K562 (cell line): ENCODE data around the gene TRIM71. TPM values are rescaled to one million over a fixed set of nuclear protein-coding genes. Genes with fewer than 3 reads are reported as not detected.

ENCODE experiments used
- CBX2 ChIP-seq: fragments of 200-600 bp; sonication (generic); IDR thresholded peaks from one replicate; pipeline ENCODE4 v1.6.1; 2012; ENCODE audit warnings: mild to moderate bottlenecking, low read length, inconsistent platforms; ENCODE audit not compliant: insufficient read depth, poor library complexity, severe bottlenecking
- CBX8 ChIP-seq: fragments of 200-600 bp; sonication (generic); IDR thresholded peaks from 2 replicates; pipeline ENCODE4 v1.6.1; 2012; ENCODE audit warnings: borderline replicate concordance, mixed run types, low read depth, mild to moderate bottlenecking, moderate library complexity, mixed read lengths, low read length, control low read depth, inconsistent platforms; ENCODE audit not compliant: poor library complexity, severe bottlenecking; ENCODE audit errors: extremely low read depth
- ELF1 ChIP-seq: fragments of 200-800 bp; sonication (Bioruptor generic); IDR thresholded peaks from 2 replicates; pipeline ENCODE4 v1.6.1; 2016; ENCODE audit warnings: missing genetic modification characterization, missing compliant biosample characterization
- FOXJ2 ChIP-seq: fragments of 200-800 bp; sonication (Bioruptor generic); IDR thresholded peaks from 2 replicates; pipeline ENCODE4 v1.6.1; 2016; ENCODE audit warnings: missing genetic modification characterization, missing compliant biosample characterization
- MTA2 ChIP-seq: fragments of 450-650 bp; IDR thresholded peaks from 2 replicates; pipeline ENCODE4 v1.6.1; 2016; ENCODE audit warnings: low read depth
- NEUROD1 ChIP-seq: fragments of 150-350 bp; IDR thresholded peaks from 2 replicates; pipeline ENCODE4 v1.6.1; 2014; ENCODE audit warnings: borderline replicate concordance, low read length, low read depth; ENCODE audit not compliant: partially characterized antibody
- NR1H2 ChIP-seq: sonication (generic); formaldehyde crosslinking; IDR thresholded peaks from 2 replicates; pipeline ENCODE4 v1.4.0; 2020; ENCODE audit warnings: mild to moderate bottlenecking, missing genetic modification reagents
- NRF1 ChIP-seq, 2 experiments: fragments of 450-650 bp; IDR thresholded peaks in 1 of 2; conservative IDR thresholded peaks in 1 of 2; 2 replicates each; pipeline ENCODE4 v1.6.1; 2014; ENCODE audit warnings: mild to moderate bottlenecking in 2 of 2
- POLR2A ChIP-seq: fragments of 450-650 bp; conservative IDR thresholded peaks from 2 replicates; pipeline ENCODE4 v1.6.1; 2016
- POU5F1 ChIP-seq: fragments of 150-350 bp; IDR thresholded peaks from 2 replicates; pipeline ENCODE4 v1.6.1; 2014; ENCODE audit warnings: borderline replicate concordance, low read length, low read depth, mild to moderate bottlenecking; ENCODE audit not compliant: partially characterized antibody
- RHOXF2B ChIP-seq: fragments of 250-450 bp; sonication (Bioruptor Pico); conservative IDR thresholded peaks from 2 replicates; pipeline ENCODE4 v1.5.1; 2021
- SIX5 ChIP-seq, 2 experiments: IDR thresholded peaks; 2 replicates each; pipeline ENCODE4 v1.6.1; 2011; ENCODE audit warnings: low read length in 2 of 2, borderline replicate concordance in 1 of 2, low read depth in 1 of 2, mild to moderate bottlenecking in 1 of 2, moderate library complexity in 1 of 2; ENCODE audit not compliant: insufficient read depth in 1 of 2
- SMAD3 ChIP-seq: fragments of 450-650 bp; formaldehyde crosslinking; conservative IDR thresholded peaks from 2 replicates; pipeline ENCODE4 v1.4.0; 2020; ENCODE audit warnings: mild to moderate bottlenecking
- SMAD4 ChIP-seq: fragments of 250-450 bp; sonication (Bioruptor Pico); conservative IDR thresholded peaks from 2 replicates; pipeline ENCODE4 v1.8.0; 2021; ENCODE audit warnings: inconsistent platforms, mild to moderate bottlenecking, moderate library complexity
- SMARCE1 ChIP-seq: fragments of 450-650 bp; IDR thresholded peaks from 2 replicates; pipeline ENCODE4 v1.7.1; 2016; ENCODE audit warnings: mild to moderate bottlenecking
- THRAP3 ChIP-seq: fragments of 450-650 bp; IDR thresholded peaks from 2 replicates; pipeline ENCODE4 v1.6.1; 2016; ENCODE audit warnings: mild to moderate bottlenecking, inconsistent platforms, borderline replicate concordance
- TRIM24 ChIP-seq, 2 experiments: fragments of 450-650 bp; IDR thresholded peaks; 2 replicates each; pipeline ENCODE4 v1.6.1; 2016
- ZNF134 ChIP-seq: fragments of 250-450 bp; sonication (Bioruptor Pico); conservative IDR thresholded peaks from 2 replicates; pipeline ENCODE4 v1.4.0; 2020
- ZNF217 ChIP-seq: sonication (generic); formaldehyde crosslinking; IDR thresholded peaks from 2 replicates; pipeline ENCODE4 v1.8.0; 2022; ENCODE audit warnings: mild to moderate bottlenecking, missing genetic modification reagents
- polyA plus RNA-seq, 8 experiments: library from polyadenylated mRNA; depleted of rRNA in 4 of 8; stranded (reverse) in 5 of 8; unstranded in 3 of 8; fragments of >200 nt; fragmentation: Nextera tagmentation in 2 of 8; fragmentation: Illumina TruSeq in 1 of 8; extraction: Ambion mirVana in 2 of 8; extraction: Trizol in 1 of 8; gene quantifications; 2 replicates each; pipeline versions ENCODE4 v1.2.1 to v1.2.3, GENCODE V29; 2011 to 2014; ENCODE audit warnings: inconsistent platforms in 1 of 8, missing spikeins in 1 of 8
- total RNA-seq, 7 experiments: library from RNA; depleted of rRNA in 6 of 7; stranded (reverse); fragments of >200 nt in 6 of 7; fragmentation: Illumina TruSeq in 2 of 7; extraction: Trizol in 2 of 7; gene quantifications; 2 replicates each; pipeline versions ENCODE4 v1.2.1 to v1.2.3, GENCODE V29; 2011 to 2021; ENCODE audit warnings: low replicate concordance in 1 of 7
- TF ChIP-seq, protein P1 (sequence below), 2 experiments: fragments of 250-450 bp in 1 of 2; fragments of 450-650 bp in 1 of 2; sonication (Bioruptor Pico) in 1 of 2; IDR thresholded peaks; 2 replicates each; pipeline versions ENCODE4 v1.6.1 to v1.8.0; 2016 to 2021; ENCODE audit warnings: mild to moderate bottlenecking in 2 of 2, moderate library complexity in 2 of 2, missing compliant biosample characterization in 1 of 2, missing genetic modification characterization in 1 of 2
- TF ChIP-seq, protein P2 (sequence below): sonication (generic); formaldehyde crosslinking; IDR thresholded peaks from 2 replicates; pipeline ENCODE4 v1.5.0; 2020; ENCODE audit warnings: missing genetic modification reagents
- TF ChIP-seq, protein P3 (sequence below): fragments of 250-450 bp; sonication (Bioruptor Pico); IDR thresholded peaks from 2 replicates; pipeline ENCODE4 v1.9.0; 2021; ENCODE audit warnings: mild to moderate bottlenecking
- TF ChIP-seq, protein P4 (sequence below), 2 experiments: IDR thresholded peaks in 1 of 2; conservative IDR thresholded peaks in 1 of 2; 2 replicates each; pipeline ENCODE4 v1.6.1; 2016; ENCODE audit warnings: low read depth in 2 of 2, mild to moderate bottlenecking in 1 of 2, missing compliant biosample characterization in 1 of 2, missing genetic modification characterization in 1 of 2, moderate library complexity in 1 of 2

The TRIM71 gene
- total and polyA plus RNA-seq, 9 of the 15 experiments (the other 6 are each of a cell fraction or from before 2014, with no cell fraction given): 0.04 to 0.11 TPM; not detected in 7

DNA sequence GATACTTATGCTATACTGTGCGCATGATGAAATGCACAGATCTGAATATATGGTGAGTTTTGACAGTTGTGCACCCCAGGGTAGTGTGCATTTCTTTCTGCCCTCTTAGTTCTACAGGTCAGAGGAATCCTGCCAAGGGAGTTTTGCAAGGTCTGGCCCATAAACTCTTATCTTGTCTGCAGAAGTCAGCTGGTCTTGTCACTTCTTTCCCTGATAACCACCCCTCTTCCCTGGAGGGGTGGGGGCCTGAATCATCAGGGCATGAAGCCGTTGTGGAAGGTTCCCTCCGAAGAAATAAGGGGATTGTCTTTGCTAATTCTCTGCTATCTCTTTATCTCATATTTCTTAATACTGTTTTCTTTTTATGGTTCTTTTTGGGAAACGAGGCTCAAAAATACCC is 30.4 kb downstream of the TRIM71 start (continued):
- TF ChIP-seq SMAD4 (CRISPR knock-in tag) (peak; percentile 77), SIX5 (IDR thresholded peaks at IDR 0.05; ENCODE audit: borderline replicate concordance in 1 of 2, insufficient read depth in 1 of 2, low read depth in 1 of 2, low read length in 2 of 2) (no peak), NR1H2 (CRISPR knock-in tag) (no peak), CBX2 (no peak), ZNF134 (CRISPR knock-in tag) (0 out of 2 replicates have a peak, but pooled peaks have one; percentile 41), CBX8 (no peak), FOXJ2 (peak; percentile 69; the same call in 1 of the 2 replicates), THRAP3 (no peak), POU5F1 (no peak), NRF1 (conservative IDR thresholded peaks at IDR 0.05 in 1 of 2, IDR thresholded peaks at IDR 0.05 in 1 of 2) (no peak), ZNF217 (CRISPR knock-in tag) (no peak), POLR2A (no peak), ELF1 (tag) (no peak), SMARCE1 (peak; percentile 67; the same call in 1 of the 2 replicates), RHOXF2B (CRISPR knock-in tag) (no peak), MTA2 (peak; percentile 69; the same call in 1 of the 2 replicates), SMAD3 (CRISPR knock-in tag) (0 out of 2 replicates have a peak, but pooled peaks have one; percentile 6), NEUROD1 (no peak), TRIM24 (IDR thresholded peaks at IDR 0.05) (peak; percentile 56 to 65; a peak in 3 of 4 replicates)
- TF ChIP-seq, protein P1, sequence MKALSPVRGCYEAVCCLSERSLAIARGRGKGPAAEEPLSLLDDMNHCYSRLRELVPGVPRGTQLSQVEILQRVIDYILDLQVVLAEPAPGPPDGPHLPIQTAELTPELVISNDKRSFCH (CRISPR knock-in tag; IDR thresholded peaks at IDR 0.05): no peak
- TF ChIP-seq, protein P1 (tag; IDR thresholded peaks at IDR 0.05): no peak
- TF ChIP-seq, protein P2, sequence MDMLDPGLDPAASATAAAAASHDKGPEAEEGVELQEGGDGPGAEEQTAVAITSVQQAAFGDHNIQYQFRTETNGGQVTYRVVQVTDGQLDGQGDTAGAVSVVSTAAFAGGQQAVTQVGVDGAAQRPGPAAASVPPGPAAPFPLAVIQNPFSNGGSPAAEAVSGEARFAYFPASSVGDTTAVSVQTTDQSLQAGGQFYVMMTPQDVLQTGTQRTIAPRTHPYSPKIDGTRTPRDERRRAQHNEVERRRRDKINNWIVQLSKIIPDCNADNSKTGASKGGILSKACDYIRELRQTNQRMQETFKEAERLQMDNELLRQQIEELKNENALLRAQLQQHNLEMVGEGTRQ (CRISPR knock-in tag): peak; percentile 57
- TF ChIP-seq, protein P3, sequence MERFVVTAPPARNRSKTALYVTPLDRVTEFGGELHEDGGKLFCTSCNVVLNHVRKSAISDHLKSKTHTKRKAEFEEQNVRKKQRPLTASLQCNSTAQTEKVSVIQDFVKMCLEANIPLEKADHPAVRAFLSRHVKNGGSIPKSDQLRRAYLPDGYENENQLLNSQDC (CRISPR knock-in tag): no peak
- TF ChIP-seq, protein P4, sequence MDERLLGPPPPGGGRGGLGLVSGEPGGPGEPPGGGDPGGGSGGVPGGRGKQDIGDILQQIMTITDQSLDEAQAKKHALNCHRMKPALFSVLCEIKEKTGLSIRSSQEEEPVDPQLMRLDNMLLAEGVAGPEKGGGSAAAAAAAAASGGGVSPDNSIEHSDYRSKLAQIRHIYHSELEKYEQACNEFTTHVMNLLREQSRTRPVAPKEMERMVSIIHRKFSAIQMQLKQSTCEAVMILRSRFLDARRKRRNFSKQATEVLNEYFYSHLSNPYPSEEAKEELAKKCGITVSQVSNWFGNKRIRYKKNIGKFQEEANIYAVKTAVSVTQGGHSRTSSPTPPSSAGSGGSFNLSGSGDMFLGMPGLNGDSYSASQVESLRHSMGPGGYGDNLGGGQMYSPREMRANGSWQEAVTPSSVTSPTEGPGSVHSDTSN (CRISPR knock-in tag; IDR thresholded peaks at IDR 0.05; ENCODE audit: low read depth): no peak
- TF ChIP-seq, protein P4 (tag; conservative IDR thresholded peaks at IDR 0.05; ENCODE audit: low read depth): peak; percentile 42
